Renal pelvis (tissue), 4 donors: ENCODE results near the gene TMUB1. TPM values are rescaled to one million over a fixed set of nuclear protein-coding genes. Genes with fewer than 3 reads are reported as not detected.

Experiments used
- DNase-seq: peaks from one replicate; pipeline ENCODE4 v3.0.0-alpha.2; 2013
- polyA plus RNA-seq, 3 donors: library from polyadenylated mRNA; unstranded; fragments of 120-200 nt; gene quantifications; one replicate each; pipeline ENCODE4 v1.2.1, GENCODE V29; 2013; ENCODE audit not compliant: insufficient read length in 3 of 3

Gene TMUB1
- polyA plus RNA-seq, 3 donors, result 31.3 to 45.2 (median 39.3) TPM

DNA sequence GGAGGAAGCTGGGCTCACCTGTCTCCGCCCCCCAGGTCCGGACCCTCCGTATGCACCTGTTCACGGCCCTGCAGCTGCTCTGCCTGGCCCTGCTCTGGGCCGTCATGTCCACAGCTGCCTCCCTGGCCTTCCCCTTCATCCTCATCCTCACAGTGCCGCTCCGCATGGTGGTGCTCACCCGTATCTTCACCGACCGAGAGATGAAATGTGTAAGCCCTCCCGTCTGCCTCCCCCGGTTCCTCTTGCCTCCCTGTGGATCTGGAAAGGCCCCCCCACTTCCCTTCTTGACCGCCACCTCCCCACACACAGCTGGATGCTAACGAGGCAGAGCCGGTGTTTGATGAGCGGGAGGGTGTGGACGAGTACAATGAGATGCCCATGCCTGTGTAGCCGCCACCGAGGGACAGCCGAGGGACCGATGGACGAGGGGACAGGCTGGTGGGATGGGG lies 7.3 kb downstream of the TMUB1 start:
- no peak for DNase-seq

DNA sequence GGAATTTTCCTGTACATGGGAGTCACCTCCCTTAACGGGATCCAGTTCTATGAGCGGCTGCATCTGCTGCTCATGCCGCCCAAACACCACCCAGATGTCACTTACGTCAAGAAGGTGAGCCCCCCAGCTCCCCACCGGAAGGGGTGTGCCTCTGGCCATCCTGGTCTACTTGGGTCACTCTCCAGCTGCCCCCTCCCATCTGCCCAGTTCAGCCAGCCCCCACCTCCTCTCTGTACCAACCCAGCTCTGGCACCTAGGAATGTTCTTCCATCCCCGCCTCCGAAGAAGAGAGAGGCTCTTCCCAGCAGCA lies 7.7 kb downstream of the TMUB1 start:
- no peak for DNase-seq

DNA sequence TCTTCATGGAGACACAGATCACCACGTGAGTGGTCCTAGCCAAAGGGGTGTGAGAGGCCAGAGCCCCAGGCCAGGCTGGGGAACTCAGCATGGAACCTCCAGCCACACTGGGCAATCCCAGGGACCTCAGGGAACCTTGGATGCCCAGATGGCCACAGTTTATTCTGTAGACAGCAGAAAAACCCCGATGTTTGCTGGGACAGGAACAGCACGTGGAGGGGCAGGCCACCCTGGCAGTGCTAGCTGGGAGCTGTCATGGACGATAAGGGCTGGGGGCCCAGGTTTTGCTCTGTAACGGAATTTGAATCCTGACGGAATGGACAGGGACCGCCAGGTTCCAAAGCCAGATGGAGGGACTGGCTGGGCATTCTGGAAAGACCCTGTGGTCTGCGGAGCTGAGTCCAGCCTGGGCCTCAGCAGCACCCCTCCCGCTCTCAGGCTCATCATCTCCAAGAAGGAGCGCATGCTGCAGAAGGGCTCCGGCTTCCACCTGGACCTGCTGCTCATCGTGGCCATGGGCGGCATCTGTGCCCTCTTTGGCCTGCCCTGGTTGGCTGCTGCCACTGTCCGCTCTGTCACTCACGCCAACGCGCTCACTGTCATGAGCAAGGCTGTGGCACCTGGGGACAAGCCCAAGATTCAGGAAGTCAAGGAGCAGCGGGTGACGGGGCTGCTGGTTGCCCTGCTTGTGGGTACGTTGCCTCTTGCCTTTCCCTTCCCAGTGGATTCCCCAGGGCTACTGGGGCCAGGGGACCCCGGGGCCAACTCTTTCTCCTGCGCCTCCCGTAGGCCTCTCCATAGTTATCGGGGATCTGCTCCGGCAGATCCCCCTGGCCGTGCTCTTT lies 8.3 kb downstream of the TMUB1 start:
- DNase-seq, result no peak

- DNase-seq, result no peak
Measured at GRCh38 chr7:151073990-151074389, 9.3 kb downstream of the TMUB1 start.

- DNase-seq, result no peak
Measured at GRCh38 chr7:151071032-151071866, 12.0 kb downstream of the TMUB1 start.

DNA sequence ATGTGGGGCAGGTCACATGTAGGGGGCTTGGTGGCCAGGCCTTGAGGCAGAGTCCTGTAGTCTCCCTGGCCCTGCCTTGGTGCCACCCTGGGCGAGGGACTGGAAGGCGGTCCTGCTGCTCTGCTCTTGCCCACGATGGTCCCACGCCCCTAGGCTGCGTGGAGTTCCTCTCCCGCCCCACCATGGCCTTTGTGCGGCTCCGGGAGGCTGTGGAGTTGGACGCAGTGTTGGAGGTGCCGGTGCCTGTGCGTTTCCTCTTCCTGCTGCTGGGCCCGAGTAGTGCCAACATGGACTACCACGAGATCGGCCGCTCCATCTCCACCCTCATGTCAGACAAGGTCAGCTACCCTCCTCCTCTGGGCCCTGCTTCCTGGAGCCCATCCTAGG lies 12.7 kb downstream of the TMUB1 start:
- no peak for DNase-seq

- no peak for DNase-seq
Measured at GRCh38 chr7:151069841-151070573, 13.3 kb downstream of the TMUB1 start.

DNA sequence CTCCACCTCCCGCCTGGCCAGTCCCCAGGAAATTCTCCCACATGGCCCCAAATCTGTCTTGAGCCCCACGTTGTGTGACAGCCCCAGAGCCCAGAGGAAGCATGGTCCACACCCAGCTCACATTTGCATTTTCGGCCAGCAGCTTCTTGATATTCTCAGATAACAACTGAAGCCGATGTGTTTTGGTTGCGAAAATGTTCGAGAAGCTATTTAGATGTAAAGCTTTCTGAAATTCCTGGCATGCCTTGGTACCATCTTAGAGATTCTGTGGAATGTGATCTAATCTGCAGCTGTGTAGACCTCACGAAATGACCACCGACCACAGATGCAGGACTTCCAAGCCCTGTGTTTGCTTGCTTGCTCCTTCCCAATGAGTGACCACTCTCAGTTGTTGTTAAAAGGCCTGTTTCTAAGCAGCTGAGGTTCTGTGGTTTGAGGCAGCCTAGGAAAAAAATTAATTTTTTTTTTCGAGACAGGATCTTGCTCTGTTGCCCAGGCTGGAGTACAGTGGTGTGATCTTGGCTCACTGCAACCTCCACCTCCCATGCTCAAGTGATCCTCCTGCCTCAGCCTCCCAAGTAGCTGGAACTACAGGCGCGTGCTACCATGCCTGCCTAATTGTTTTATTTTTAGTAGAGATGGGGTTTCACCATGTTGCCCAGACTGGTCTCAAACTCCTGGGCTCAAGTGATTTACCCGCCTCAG lies 15.1 kb downstream of the TMUB1 start:
- DNase-seq, result no peak

DNA sequence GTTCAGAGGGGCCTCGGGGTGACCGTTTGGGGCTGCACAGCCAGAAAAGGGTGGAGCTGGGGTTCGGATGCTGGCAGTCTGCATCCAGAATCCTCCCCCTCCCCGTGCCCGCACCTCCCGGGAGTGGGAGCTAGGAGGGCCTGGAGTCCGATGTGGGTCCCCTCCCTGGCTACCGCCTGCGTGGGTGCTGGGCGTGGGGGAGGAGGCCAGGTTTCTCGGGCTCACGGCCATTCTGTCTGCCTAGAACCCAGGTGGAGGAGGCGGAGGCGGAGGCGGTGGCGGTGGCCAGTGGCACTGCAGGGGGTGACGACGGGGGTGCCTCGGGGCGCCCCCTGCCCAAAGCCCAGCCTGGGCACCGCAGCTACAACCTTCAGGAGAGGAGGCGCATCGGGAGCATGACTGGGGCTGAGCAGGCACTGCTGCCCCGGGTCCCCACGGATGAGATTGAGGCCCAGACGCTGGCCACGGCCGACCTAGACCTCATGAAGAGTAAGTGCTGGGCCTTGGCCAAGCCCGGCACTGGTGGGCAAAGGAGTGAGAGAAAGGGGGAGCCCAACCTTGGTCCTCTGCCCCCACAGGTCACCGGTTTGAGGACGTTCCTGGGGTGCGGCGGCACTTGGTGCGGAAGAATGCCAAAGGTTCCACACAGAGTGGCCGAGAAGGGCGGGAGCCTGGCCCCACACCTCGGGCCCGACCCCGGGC lies 16.9 kb downstream of the TMUB1 start:
- DNase-seq, result no peak

DNA sequence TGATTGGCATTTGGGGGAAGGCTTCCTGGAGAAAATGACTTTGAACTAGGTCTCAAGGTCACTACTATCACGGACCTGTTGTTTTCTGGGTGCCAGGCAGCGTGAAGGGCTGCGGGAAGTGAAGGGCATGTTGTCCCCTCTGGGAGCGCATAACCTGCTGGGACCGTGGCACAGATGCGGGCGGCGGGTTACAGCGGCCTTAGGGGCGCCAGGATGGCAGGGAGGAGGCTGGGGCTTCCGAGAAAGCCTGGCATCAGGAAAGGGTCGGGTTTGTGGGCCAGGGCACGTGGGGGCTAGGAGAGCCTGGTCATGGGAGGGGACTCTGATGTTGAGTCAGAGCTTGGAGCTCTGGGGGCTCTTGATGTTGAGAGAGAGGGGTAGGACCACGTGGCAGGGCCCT lies 17.8 kb downstream of the TMUB1 start:
- DNase-seq, result no peak

GRCh38 chr7:151064993-151065392 lies 18.3 kb downstream of the TMUB1 start:
- DNase-seq, result no peak

GRCh38 chr7:151064454-151064853 lies 18.8 kb downstream of the TMUB1 start:
- DNase-seq, result no peak

DNA sequence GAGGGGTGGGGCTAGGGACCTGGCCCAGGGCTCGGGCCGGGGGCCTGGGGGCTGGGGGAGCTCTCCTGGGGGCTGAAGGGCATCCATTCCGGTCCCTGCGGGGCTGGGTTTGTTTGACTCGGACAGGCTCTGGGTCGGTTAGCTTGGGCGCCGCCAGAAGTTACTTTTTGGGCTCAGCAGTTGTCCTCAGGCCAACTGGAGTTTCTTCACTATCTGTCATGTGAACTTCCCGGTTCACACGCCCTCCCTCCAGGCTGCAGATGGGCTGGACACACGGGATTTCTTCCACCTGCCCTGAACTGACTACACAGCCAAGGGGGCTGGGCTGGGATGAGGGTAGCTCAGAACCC lies 20.1 kb downstream of the TMUB1 start:
- no peak for DNase-seq

- DNase-seq, result peak; percentile 81
Measured at GRCh38 chr7:151062399-151063211, 20.7 kb downstream of the TMUB1 start.

DNA sequence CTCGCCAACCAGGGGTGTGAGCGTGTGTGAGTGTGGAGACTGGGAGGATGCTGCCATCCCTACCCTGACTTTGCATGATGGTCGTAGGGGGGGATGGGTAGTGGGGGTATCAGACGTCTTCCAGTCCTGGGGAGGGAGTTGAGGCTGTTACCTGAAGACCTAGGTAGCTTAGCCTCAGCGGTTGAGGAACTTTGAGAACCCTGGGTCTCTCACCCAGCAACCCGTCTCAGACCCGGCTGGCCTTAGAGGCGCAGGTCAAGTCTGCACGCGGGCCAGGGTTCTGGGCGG lies 21.2 kb downstream of the TMUB1 start:
- DNase-seq, result no peak

DNA sequence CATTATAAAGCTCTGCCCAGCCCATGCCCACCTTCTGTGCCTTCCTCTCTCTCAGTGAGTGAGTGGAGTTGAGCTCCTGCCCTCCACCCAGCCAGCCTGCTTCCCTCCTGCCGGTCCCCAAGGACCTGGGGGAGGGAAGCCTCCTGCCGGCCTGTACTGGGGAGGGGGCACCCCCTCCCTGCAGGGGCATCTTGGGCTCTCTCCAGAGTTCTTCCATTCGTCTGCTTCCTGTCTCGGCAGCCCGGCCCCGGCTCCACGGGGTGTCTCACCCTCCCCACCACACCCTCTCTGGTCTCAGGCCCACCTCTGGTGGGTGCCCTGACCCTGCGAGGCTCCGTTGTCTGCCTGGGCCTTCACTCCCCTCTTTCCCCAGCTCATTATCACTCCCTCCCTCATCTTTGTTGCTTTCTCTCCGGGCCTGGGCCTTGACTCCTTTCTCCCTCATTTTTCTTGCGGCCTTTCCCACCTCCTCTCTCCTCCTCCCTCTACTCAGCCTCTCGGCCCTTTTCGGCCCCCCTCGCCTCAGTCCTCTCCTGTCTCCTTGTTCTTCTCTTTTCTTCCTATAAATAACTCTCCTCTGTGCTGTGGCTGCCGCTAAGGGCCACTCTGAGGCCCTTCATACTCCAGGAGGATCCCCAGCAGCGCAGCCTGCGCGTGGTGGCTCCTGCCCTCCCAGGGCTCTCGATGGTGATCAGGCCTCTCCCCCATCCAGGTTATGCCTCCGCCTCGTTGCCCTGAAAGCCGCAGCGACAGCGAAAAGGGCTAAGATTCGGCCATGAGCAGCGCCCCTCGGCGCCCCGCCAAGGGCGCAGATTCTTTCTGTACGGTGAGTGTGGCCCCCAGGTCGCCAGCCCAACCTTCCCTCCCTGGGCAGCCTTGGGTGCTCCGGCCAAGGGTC lies 21.8 kb downstream of the TMUB1 start:
- no peak for DNase-seq

- DNase-seq, result no peak
Measured at GRCh38 chr7:151060416-151061212, 22.7 kb downstream of the TMUB1 start.

DNA sequence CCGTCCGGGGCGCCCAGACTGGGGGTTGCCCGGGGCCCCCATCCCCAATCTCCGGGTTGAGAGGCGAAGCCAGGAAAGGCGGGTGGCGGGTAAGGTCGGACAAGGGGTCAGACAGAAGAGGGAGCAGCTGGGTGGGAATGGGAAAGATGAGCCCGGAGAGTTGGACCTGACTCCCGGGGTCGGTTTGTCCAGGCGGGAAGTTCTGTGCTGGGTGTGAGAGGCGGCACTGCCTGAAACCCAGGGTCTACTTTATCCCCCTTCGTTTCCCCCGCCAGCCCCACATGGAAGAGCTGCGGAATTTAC lies 23.2 kb downstream of the TMUB1 start:
- no peak for DNase-seq
